Hepatocyte (in vitro differentiated cells): Measurements from ENCODE around the gene RFT1. TPM values are rescaled to one million over a fixed set of nuclear protein-coding genes. Genes with fewer than 3 reads are reported as not detected.

ENCODE experiments used
- DNase-seq: peaks from one replicate; pipeline ENCODE4 v3.0.0-alpha.2; 2016; ENCODE audit warnings: low spot score
- H2AFZ ChIP-seq: fragments of 200-600 bp; sonication (generic); 2 replicates; pipeline ENCODE4 v1.6.0; 2016; ENCODE audit warnings: antibody characterized with exemption, mild to moderate bottlenecking
- H3K27ac ChIP-seq: fragments of 200-600 bp; sonication (generic); 2 replicates; pipeline ENCODE4 v1.5.1; 2016; ENCODE audit warnings: mild to moderate bottlenecking
- H3K27me3 ChIP-seq: fragments of 200-600 bp; sonication (generic); 2 replicates; pipeline ENCODE4 v1.6.1; 2016
- H3K36me3 ChIP-seq: fragments of 200-600 bp; sonication (generic); replicated peaks from 2 replicates; pipeline ENCODE4 v1.5.1; 2016; ENCODE audit warnings: low read depth; ENCODE audit not compliant: insufficient read depth
- H3K4me1 ChIP-seq: fragments of 200-600 bp; sonication (generic); 2 replicates; pipeline ENCODE4 v1.5.1; 2016; ENCODE audit warnings: mild to moderate bottlenecking, moderate library complexity; ENCODE audit not compliant: insufficient read depth
- H3K4me2 ChIP-seq: fragments of 200-600 bp; sonication (generic); 2 replicates; pipeline ENCODE4 v1.6.0; 2016
- H3K4me3 ChIP-seq: fragments of 200-600 bp; sonication (generic); 2 replicates; pipeline ENCODE4 v1.5.1; 2016; ENCODE audit warnings: mild to moderate bottlenecking
- H3K79me2 ChIP-seq: fragments of 200-600 bp; sonication (generic); 2 replicates; pipeline ENCODE4 v1.6.0; 2017; ENCODE audit warnings: mild to moderate bottlenecking
- H3K9me2 ChIP-seq: fragments of 200-600 bp; sonication (generic); replicated peaks from 2 replicates; pipeline ENCODE4 v1.6.0; 2017; ENCODE audit warnings: mild to moderate bottlenecking; ENCODE audit not compliant: insufficient read depth
- H3K9me3 ChIP-seq: fragments of 200-600 bp; sonication (generic); 2 replicates; pipeline ENCODE4 v1.5.1; 2016; ENCODE audit warnings: low read depth, mild to moderate bottlenecking
- H4K20me1 ChIP-seq: fragments of 200-600 bp; sonication (generic); 2 replicates; pipeline ENCODE4 v1.6.0; 2016; ENCODE audit warnings: mild to moderate bottlenecking; ENCODE audit not compliant: insufficient read depth, poor library complexity, severe bottlenecking
- CTCF ChIP-seq: fragments of 200-600 bp; sonication (generic); IDR thresholded peaks from 2 replicates; pipeline ENCODE4 v1.5.1; 2016; ENCODE audit warnings: antibody characterized with exemption, mild to moderate bottlenecking; ENCODE audit not compliant: poor library complexity
- EZH2 ChIP-seq: fragments of 200-600 bp; sonication (generic); IDR thresholded peaks from 2 replicates; pipeline ENCODE4 v1.6.1; 2016; ENCODE audit warnings: antibody characterized with exemption, mild to moderate bottlenecking, borderline replicate concordance
- EZH2phosphoT487 ChIP-seq: fragments of 200-600 bp; sonication (generic); IDR thresholded peaks from one replicate; pipeline ENCODE4 v1.6.1; 2018; ENCODE audit warnings: antibody characterized with exemption, mild to moderate bottlenecking, low read depth, moderate library complexity; ENCODE audit not compliant: unreplicated experiment, severe bottlenecking
- WGBS: methylation state at CpG from one replicate; pipeline ENCODE4 v1.1.6; 2016; ENCODE audit warnings: low lambda C conversion rate; ENCODE audit errors: missing lambda C conversion rate; 5-methylcytosine and 5-hydroxymethylcytosine counted together
- polyA plus RNA-seq: library from polyadenylated mRNA; unstranded; fragments of >200 nt; fragmentation: Nextera tagmentation; extraction: Ambion mirVana; gene quantifications from 2 replicates; pipeline ENCODE4 v1.2.1, GENCODE V29; 2016
- total RNA-seq: library from RNA; depleted of rRNA; stranded (reverse); fragments of >200 nt; gene quantifications from 2 replicates; pipeline ENCODE4 v1.2.3, GENCODE V29; 2014

Gene RFT1
- total and polyA plus RNA-seq, 2 experiments from 2014 or later, result 15.9 to 32.0 TPM

- no peak overlapping the region for H3K4me3 ChIP-seq
- DNase-seq, result no peak
- H3K9me3 ChIP-seq, result no peaks in the 10 kb centered on the region
- TF ChIP-seq EZH2phosphoT487 (no peak), CTCF (no peak), EZH2 (no peak)
- no peaks in the 10 kb centered on the region for H3K27me3 ChIP-seq
- no peaks in the 10 kb centered on the region for H3K36me3 ChIP-seq
- H3K4me2 ChIP-seq, result peak overlapping the region; percentile 88
- H3K9me2 ChIP-seq, result no peaks in the 10 kb centered on the region
- WGBS, result 86% methylated on average over 11 of the region's 11 CpGs
- no peak overlapping the region for H3K27ac ChIP-seq
- no peak overlapping the region for H2AFZ ChIP-seq
- no peaks in the 10 kb centered on the region for H3K79me2 ChIP-seq
- no peaks in the 10 kb centered on the region for H4K20me1 ChIP-seq
- peaks cover 8% of the 10 kb centered on the region for H3K4me1 ChIP-seq
Observed at GRCh38 chr3:53071882-53072431, 58.3 kb downstream of the RFT1 start.

- Histone ChIP-seq H3K27ac (no peak overlapping the region), H3K27me3 (peaks cover 3% of the 10 kb centered on the region), H4K20me1 (no peaks in the 10 kb centered on the region), H3K4me3 (no peak overlapping the region), H3K9me3 (no peaks in the 10 kb centered on the region), H2AFZ (no peak overlapping the region), H3K4me1 (peaks cover 8% of the 10 kb centered on the region), H3K9me2 (no peaks in the 10 kb centered on the region), H3K79me2 (no peaks in the 10 kb centered on the region), H3K4me2 (no peak overlapping the region), H3K36me3 (no peaks in the 10 kb centered on the region)
- 68% methylated on average over 4 of the region's 4 CpGs for WGBS
- no peak for TF ChIP-seq EZH2
- TF ChIP-seq EZH2phosphoT487, result no peak
- no peak for TF ChIP-seq CTCF
- DNase-seq, result no peak
Observed at GRCh38 chr3:53069422-53070068, 60.7 kb downstream of the RFT1 start.

- no peak for DNase-seq
- H3K9me2 ChIP-seq, result no peaks in the 10 kb centered on the region
- H3K27me3 ChIP-seq, result peaks cover 10% of the 10 kb centered on the region
- 97% methylated on average over 3 of the region's 3 CpGs for WGBS
- no peaks in the 10 kb centered on the region for H3K36me3 ChIP-seq
- no peaks in the 10 kb centered on the region for H4K20me1 ChIP-seq
- peaks cover 4% of the 10 kb centered on the region for H3K4me1 ChIP-seq
- H3K4me3 ChIP-seq, result no peak overlapping the region
- no peak overlapping the region for H2AFZ ChIP-seq
- H3K79me2 ChIP-seq, result no peaks in the 10 kb centered on the region
- H3K9me3 ChIP-seq, result no peaks in the 10 kb centered on the region
- no peak overlapping the region for H3K4me2 ChIP-seq
- no peak overlapping the region for H3K27ac ChIP-seq
- TF ChIP-seq EZH2phosphoT487 (no peak), EZH2 (no peak), CTCF (no peak)
Observed at GRCh38 chr3:53068176-53068575, 62.1 kb downstream of the RFT1 start.
